GM12873 (cell line): ENCODE results near the gene NUP133.

ENCODE experiments used
- TF ChIP-seq, protein P1 (sequence below): IDR thresholded peaks from 2 replicates; pipeline ENCODE4 v1.5.1; 2012; ENCODE audit warnings: low read depth, mild to moderate bottlenecking, moderate library complexity, low read length, control low read depth; ENCODE audit not compliant: insufficient read depth; ENCODE audit errors: missing control alignments

NUP133 gene

DNA sequence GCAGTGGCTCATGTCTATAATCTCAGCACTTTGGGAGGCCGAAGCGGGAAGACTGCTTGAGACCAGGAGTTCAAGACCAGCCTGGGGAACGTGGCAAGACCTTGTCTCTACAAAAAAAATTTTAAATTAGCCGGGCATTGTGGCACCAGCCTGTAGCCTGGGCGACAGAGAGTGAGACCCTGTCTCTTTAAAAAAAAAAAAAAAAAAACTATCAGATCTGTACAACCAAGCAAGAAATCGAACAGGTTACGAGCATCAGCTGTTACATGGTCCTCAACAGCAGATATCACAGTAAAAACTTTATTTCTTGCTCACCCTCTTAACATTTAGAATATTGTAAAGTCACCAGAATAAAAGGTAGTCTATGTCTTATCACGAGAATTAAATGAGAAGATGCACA lies 1.5 kb downstream of the NUP133 start:
- TF ChIP-seq, protein P1, sequence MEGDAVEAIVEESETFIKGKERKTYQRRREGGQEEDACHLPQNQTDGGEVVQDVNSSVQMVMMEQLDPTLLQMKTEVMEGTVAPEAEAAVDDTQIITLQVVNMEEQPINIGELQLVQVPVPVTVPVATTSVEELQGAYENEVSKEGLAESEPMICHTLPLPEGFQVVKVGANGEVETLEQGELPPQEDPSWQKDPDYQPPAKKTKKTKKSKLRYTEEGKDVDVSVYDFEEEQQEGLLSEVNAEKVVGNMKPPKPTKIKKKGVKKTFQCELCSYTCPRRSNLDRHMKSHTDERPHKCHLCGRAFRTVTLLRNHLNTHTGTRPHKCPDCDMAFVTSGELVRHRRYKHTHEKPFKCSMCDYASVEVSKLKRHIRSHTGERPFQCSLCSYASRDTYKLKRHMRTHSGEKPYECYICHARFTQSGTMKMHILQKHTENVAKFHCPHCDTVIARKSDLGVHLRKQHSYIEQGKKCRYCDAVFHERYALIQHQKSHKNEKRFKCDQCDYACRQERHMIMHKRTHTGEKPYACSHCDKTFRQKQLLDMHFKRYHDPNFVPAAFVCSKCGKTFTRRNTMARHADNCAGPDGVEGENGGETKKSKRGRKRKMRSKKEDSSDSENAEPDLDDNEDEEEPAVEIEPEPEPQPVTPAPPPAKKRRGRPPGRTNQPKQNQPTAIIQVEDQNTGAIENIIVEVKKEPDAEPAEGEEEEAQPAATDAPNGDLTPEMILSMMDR = no peak

DNA sequence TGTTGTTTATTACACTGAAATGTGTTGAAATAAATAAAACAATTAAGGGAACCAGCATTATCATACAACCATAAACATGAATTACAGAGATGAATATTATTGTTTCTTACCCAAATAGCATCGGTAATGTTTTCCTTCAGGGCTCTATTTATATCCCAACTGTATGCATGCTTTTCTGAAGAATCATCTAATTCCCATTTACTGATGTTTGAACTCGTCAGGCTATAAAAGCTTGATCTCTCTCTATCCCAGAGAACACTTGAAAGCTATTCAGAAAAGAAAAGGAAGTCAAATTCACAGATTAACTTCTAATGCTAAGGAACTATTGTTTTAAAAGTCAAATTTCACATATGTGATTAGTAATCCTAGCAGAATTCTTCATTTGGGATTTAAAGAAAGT lies 12.4 kb downstream of the NUP133 start:
- TF ChIP-seq, protein P1 = no peak

GRCh38 chr1:229487181-229487580 lies 21.0 kb downstream of the NUP133 start:
- TF ChIP-seq, protein P1 = no peak

GRCh38 chr1:229485318-229485717 lies 22.8 kb downstream of the NUP133 start:
- TF ChIP-seq, protein P1 = no peak

DNA sequence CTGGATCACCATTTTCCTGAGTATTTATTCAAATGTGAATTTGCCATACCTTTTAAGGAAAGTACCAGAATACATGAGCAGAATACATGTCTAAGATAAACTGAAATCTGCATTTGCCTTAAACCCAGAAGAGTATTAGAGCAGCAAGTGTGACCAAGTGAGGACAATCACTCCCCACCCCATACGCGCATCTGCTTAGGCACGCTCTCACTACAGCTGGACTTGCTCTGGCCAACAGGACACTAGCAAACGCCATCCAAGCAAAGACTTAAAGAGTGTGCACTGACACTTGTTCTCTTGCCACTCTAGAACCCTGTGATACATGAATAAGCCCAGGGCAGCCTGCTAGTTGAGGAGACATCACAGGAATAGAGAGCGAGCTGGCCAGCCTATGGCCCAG lies 25.6 kb downstream of the NUP133 start:
- TF ChIP-seq, protein P1 = no peak

- TF ChIP-seq, protein P1 = no peak
Measured at GRCh38 chr1:229480495-229480894, 27.6 kb downstream of the NUP133 start.

DNA sequence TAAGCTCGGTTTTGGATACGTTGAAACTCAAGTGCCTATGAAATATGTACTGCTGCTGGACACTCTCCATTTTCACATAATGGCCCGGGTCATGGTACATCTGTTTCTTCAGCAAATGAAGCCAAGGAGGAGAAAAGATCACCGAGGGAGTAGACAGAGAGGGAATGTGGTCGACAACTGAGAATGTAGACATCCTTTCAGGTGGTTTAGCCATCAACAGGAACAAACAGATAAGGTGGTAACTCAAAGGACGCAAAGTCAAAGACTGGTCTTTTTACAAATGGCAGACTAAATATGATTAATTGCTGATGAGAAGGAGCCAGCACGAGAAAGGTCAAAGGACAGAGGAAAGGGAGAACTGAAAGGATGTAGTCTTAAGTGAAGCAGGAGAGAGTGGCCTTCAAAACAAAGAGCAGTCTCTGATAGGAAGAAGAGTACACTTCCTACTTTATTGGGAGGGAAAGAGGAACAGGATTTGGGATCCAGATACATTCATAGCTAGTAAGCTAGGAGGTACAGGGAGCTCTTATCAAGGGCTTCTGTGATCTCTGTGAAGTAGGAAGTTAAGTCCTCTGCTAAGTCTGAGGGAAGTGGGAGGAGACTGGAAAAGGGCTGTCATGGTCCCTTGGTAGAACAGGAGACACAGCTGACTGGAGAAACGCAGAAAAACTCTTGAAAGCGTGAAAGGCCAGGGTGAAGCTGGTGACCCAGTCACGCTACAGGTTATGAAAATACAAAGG lies 28.3 kb downstream of the NUP133 start:
- TF ChIP-seq, protein P1 = no peak

DNA sequence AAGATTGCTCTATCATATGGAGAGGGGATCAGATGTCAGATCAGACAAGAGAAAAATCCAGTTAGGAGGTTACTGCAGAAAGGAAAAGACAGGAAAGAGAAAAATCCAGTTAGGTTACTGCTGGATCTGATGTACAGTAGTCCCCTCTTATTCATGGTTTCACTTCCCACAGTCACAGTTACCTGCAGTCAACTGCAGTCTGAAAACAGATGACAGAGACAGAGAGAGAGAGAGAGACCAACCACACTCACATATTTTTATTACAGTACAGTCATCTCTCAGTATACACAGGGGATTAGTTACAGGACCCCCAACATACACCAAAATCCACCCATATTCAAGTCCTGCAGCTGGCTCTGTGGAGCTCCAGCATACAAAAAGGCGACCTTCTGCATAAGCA lies 29.3 kb downstream of the NUP133 start:
- TF ChIP-seq, protein P1 = no peak
